Activated naive CD8-positive, alpha-beta T cell treated with anti-CD3 and anti-CD28 coated beads, Interleukin-2, amount 50 U/mL, for 16 hours (primary cell): ENCODE measurements around the gene POT1.

Experiments used
- DNase-seq: peaks from one replicate; pipeline ENCODE4 v3.0.0-alpha.2; 2020; ENCODE audit warnings: low read depth, low spot score

Gene POT1

DNA sequence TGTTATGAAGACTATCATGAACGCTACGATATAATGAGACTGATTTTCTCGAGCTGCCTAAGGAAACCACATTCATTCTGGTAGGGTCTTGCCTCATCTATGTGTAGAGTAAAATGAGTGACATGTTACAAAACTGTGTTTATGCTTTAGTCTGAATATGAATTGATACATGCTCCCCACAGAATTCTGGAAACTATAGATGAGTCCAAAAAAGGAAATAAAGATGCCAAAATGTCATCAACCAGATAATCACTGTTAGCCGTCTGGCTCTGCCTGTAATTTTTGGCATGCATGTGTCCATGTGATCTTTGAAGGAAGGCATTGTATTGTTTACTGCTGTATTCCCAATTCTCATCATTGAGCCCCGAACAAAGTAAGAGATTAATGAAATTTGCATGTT, 121.4 kb downstream of the POT1 start:
- DNase-seq, result no peak

DNA sequence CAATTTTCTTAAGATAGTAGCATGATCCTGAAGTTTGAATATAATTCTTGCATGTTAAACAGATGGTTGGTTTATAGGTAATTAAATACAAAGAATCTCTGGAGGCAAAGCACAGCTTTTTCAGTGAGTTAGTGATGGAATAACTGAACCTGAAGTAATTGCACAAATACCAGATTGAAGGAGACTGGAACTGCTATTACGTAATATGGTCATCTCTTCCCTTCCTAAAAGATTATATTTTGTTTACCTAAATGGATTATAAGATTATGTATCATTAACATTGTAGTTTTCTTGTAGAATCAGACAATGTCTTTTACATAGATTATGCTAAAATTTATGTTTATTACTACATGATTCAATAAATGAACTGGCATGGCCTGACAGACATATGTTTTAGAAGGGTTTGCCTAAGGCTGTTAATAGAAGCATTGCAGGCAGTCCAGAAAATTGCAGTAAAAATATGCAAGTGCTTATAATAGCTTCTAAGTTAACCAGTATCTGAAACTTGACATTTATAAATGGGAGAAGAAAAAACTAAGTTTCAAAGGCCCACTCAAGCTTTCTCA, 128.2 kb downstream of the POT1 start:
- no peak for DNase-seq

DNA sequence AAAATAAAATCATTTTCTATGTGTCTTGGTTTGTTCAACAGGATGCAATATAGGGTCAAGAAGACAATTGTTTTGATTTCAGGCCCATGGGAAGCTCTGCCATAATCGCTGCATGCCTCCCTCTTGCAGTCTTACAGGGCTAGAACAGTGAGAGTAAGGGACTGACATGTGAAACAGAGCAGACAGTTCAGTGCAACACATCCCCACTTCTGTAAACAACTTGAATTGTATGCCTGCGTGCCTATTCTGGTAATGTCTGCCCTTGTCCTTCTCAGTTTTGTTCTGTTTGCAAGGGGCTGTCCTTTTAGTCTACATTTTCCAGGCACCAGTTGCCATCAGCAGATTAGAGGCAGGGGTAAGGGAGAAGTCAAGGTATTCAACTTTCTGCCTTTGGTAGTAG, 129.2 kb downstream of the POT1 start:
- DNase-seq, result no peak

DNA sequence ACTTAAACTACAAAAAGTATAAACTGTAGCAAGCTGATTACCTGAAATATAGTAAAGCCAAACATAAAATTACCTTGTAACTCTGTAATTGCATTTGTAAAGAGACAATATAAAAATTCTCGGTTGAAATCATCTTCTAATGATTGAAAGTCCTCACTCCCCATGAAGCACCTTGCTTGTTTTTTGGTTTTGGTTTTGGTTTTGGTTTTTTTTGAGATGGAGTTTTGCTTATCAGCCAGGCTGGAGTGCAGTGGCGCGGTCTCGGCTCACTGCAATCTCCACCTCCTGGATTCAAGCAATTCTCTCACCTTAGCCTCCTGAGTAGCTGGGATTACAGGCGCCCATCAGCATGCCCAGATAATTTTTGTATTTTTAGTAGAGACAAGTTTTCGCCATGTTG, 130.2 kb downstream of the POT1 start:
- DNase-seq, result no peak

DNA sequence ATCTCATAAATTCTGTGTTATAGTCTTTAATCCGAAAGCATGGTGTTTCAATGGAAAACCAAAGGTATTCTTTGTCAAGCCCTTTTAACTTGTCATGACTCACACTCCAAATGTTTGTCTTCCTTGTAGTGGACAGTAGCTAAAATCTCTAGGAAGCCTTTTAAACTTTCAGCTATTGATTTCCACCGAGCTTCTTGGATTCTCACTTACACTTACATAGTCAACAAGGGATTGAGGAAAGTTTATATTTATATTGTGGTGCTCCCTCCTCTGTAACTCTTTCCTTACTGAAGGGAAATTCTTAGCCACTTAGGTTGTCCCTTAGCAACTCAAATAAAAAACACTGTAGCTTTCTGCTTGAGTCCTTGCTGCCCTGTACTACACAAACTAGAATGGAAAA, 132.9 kb downstream of the POT1 start:
- DNase-seq, result no peak

DNA sequence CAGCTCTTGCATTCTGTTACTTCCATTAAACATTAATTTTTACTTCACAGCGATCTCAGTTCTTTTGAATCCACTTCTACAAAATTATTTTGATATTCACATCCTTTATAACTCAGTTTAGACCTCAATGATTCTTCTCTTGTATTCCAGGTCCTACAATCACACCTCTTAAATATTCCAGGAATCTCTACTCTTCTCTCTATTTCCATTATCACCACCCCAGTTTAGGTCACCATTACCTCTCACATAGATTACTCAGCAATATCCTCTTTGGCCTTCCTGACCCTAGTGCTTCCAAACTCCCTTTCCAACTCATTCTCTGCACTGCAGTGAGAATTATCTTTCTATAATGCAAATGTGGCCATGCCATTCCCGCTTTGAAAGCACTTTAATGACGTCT, 136.9 kb downstream of the POT1 start:
- DNase-seq, result no peak

DNA sequence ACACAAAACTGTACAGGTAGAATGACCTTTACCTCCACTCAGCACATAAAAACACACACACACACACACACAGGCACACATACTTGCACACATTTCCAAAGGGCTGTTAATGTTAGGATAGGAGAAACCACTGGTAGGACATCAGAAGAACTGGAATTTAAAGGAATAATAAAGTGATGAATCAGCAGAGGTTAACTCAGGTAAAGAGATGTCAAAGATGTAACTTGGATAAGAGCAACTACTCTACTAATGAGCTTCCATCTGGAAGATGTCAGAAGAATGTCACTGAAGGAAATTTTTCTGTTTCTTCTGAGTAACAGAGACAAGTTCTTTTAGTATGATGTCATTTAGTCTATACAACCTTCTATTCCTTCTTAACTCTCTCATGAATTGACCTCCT, 137.6 kb downstream of the POT1 start:
- DNase-seq, result no peak

DNA sequence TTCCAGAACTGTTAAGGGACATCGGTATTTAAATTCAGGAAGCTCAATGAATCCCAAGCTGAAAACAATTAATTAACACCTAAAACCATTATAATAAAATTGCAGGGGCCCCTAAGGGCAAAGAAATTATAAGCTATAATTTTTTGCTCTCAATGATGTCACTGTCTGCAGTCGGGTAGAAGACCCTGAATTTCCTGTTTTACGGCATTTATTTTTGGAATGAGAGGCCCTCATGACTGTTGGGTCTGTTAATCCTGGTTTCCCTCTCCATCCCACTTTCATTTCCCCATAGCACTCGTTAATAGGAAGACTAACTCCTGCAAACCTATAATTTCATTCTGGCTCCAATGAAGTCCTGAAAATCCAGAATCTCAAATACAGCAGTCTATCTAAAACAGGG, 138.2 kb downstream of the POT1 start:
- no peak for DNase-seq

DNA sequence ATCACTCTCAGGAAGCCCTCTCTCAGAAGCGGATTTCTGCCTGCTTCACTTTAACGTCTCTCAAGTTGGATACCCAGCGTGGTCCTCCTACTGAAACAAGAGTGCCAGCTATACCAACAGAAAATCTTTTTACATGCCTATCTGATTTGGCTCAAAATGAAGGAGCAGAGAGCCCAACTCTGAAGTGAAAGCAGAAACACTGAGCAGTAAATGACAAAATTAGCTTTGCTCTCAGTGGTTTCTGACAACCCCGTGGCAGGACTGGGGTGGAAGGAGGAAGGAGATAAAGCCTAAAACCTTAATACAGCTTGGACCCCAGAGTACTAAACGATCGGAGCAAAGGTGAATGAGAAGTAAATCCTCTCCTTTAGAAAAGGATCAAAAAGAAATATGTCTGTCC, 139.0 kb downstream of the POT1 start:
- DNase-seq, result no peak

DNA sequence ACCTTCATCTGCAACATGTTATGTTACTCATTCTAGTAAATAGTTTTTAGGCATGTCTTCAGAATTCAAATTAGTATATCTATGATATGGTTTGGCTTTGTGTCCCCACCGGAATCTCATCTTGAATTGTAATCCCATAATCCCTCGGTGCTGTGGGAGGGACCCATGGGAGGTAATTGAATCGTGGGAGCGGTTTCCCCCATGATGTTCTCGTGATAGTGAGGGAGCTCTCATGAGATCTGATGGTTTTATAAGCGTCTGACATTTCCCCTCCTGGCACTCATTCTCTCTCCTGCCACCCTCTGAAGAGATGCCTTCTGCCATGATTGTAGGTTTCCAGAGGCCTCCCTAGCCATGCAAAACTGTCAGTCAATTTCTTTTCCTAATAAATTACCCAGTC, 143.6 kb downstream of the POT1 start:
- DNase-seq, result no peak

DNA sequence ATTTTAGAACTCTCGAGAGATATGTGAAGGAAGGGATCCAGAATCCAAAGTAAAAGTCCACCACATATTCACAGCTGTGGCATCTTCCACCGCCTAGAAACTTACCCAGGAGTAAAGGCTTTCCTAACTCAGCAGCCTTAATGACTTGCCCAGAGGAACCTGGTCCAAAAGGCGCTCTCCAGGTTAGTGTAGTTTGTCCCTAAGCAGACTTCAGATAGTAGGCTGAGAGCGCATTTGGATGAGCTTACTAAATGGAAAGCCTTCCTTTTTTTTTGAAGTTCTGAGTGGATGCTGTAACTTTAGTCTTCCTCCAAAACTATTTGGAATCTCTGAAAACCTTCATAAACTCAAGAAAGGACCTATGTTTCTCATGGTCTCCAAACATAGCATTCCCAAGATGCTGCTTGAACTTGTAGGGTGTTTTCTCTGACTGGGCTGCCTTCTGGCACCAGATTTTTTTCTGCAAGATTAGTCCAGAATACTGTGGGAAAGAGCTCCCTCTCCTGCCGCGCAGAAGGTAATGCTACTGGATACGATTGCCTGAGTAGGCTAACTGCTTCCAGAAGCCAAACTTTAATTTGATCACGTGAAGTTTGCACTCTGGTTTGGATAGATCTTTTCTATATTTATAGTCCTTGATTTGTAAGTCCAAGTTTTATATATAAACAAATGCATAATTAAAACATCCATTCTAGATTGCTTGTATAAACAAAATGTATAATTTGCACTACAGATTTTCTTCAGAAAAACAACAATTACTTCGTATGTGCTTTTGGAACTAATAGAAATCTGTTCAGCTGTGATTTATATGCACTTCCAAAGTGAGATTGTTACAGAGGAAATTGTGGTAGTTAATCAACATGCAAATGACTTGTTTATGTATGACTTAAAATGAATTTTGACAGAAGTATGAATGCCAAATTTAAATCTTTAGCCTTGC, 144.5 kb downstream of the POT1 start:
- no peak for DNase-seq

DNA sequence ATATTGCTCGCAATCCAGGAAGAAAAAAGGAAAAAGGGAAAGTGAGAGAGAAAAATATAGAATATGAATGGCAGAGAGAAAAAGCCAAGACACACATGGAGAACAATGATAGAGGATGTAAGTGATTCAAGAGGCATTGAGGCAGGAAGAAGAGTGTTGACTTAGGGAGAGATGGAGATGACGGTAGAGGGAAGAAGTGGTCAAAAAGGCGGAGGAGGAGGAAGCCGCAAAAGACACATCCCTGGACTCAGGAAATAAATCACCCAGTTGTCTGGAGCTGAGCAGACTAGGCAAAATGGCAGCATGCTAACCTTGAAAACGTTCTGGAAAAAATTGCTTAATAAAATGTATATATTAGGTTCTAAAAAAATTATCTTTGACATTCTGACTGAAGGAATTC, 146.4 kb downstream of the POT1 start:
- no peak for DNase-seq

DNA sequence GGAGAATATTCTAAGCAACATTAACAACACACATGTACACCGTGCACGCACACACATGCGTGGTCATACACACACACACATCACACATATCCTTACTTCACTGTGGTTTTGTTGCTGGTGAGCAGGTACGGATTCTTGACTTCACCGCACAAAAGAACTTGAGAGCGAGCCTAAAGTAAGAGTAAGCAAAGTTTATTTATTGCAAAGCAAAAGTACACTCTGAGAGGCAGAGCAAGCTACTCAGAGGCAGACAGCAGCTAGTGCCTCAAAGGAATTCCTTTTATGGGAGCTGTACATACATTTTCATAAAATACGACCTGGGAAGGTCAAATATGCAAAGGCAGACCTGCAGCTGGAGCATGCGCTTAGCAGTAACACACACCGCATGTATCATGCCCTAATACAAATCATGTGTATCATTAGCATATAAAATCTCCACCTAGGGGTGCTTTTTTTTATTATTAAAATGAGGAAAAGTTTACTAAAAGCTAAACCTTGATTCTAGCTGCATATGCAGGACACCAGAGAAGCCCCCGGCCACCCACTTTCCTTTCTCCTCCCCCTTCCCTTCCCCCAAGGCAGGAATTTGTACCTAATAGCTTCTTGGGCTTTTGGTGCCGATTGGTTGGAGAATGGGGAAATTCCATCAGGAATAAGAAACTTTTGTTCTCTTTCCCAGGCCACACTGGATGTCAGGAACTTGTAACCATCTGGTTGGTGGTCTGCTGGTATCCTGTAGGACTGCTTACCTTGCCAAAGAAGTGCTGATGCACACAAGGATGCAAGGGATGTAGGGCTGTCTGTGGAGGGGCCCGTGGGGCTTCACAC, 147.5 kb downstream of the POT1 start:
- DNase-seq, result no peak

DNA sequence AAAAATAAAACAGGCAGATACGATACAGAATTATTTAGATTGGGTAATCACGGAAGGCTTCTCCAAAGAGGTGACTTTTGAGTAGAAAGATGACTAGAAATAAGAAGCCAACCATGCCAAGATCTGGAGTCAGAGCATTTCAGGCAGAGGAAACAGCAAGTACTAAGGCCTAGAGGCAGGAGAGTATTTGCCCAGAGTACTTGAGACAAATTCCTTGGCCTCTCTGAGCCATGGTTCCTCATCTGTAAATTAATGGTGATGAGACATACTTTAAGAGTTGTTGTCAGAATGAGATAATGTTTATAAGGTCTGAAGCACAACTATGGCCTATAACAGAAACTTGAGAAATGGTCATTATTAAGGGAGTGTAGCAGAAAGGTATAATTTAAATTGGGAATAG, 148.2 kb downstream of the POT1 start:
- DNase-seq, result no peak

DNA sequence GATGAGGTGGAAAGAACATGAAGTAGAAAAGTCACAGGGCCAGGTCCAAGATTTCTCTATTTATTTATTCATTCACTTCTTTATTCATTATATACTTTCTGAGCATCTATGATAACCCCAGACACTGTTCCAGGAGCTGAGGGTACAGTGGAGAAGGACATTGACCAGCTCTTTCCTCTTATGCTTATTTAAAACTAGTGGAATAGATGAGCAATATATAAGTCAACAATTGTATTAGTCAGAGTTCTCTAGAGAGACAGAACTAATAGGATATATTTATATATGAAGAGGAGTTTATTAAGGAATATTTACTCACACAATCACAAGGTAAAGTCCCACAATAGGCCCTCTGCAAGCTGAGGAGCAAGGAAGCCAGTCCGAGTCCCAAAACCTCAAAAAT, 149.0 kb downstream of the POT1 start:
- no peak for DNase-seq

DNA sequence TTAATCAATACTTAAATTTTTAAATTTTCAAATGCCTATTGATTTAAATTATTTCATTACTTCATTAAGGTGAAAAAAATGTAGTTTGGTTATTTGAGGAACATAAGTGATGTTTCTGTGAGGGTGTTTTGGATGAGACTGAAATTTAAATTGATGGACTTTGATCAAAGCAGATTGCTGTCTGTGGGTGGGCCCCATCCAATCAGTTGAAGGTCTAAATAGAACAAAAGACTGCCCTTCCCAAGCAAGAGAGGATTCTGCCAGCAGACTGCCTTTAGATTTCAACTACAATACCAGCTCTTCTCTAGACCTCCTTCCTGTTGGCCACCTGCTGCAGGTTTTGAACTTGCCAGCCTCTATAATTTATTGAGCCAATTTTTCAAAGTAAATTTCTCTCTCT, 149.6 kb downstream of the POT1 start:
- no peak for DNase-seq

DNA sequence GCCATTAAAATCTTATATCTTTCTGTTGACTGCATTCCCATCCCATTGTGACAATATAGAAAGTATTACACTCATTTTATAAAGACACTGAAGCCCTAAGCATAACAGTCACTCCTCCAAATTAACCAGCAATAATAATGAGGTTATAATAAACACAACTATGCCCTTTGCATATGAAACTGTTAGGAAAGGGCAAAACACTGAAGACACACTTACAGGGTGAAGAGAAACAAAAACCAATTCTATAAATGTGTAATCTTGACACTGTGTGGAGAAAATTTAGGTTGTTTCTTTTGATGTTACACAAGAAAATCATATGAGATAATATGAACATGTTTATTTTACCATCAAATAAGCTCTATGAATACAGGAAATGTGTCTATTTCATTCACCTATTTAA, 150.0 kb downstream of the POT1 start:
- DNase-seq, result no peak

DNA sequence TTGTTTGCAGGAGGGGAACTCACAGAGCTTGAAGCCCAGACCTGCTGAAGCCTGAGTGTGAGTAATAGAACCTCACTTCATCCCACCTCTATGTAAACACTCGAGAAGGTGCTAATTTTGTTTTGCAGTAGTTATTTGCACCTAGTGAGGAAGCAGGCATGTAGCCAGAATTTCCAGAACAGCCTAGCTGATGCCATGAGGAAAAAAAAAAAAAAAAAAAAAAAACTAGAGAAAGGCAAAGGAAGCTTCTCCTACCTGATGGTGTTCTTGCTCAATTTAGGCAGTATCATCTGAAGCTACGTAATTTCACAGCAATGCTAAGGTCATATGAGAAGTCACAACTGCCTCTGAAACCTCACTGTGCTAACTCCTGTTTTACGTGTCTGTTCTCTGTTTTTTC, 150.4 kb downstream of the POT1 start:
- DNase-seq, result no peak

DNA sequence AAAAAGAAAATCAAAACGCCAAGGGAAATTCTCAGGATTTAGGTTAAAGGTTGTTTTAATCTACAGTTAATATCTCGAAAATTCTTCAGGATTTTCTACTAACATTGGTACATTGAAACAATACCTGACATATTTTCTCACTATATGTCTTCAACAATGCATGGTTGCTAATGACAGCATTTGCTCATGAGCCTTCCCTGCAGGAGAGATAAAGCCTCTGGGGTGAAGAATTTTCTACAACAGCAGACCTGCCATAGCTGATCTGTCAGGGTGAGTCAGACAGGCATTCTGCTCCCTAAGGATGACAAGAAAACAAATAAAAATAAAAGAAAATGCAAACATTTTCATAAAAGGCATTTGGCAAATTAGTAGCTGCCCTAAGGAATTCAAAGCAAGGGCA, 152.4 kb downstream of the POT1 start:
- DNase-seq, result no peak

DNA sequence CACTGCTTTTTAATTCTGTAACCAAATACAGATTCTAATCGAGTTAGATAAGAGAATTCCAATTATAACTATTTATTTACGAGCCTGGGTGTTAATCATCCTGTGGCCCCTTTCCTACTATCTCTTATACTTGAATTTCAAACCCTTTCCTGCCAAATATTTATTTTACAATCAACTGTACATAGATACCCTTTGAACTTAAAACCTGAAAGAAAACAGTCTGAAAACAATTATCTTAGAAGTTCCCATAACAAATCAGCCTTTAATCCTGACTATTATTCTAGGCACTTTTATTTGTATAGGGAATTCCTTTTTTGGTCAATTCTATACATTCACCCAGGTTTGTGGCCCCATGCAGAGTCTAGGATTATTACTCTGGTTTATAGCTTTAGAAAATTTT, 153.5 kb downstream of the POT1 start:
- DNase-seq, result no peak

DNA sequence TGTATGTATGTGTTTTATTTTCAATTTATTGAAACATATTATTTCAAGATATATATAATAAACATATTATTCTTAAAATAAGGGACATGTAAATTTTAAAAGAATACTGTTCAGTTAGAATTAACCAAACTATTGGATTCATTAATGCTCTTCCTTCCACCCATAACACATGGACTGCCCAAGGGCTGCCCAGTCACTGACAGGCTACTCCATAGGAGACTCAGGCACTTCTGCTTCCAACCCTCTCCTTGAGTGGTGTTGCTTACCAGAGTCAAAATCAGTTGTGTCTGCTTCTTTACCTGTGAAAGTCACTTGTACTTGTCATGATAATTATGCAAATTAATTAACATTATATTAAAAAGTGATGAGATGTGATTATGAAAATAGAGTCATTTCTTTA, 154.2 kb downstream of the POT1 start:
- no peak for DNase-seq

DNA sequence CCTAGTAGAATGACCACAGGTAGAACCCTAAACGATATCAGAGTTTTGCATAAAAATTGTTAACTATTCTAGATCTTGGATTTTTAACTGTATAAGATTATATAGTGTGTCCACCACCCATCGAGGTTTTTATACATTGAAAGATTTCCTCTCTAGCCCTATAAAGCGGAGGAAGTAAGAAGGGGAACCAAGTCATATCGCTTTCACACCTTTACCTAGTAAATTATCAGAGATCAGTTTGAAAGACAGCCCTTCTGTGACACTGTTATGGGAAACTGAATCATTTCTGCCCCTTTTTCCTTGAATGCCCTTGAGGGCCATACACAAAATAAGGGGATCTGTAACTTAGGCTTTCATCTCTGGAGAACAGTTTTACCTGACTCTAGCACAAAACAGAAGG, 155.7 kb downstream of the POT1 start:
- DNase-seq, result no peak

DNA sequence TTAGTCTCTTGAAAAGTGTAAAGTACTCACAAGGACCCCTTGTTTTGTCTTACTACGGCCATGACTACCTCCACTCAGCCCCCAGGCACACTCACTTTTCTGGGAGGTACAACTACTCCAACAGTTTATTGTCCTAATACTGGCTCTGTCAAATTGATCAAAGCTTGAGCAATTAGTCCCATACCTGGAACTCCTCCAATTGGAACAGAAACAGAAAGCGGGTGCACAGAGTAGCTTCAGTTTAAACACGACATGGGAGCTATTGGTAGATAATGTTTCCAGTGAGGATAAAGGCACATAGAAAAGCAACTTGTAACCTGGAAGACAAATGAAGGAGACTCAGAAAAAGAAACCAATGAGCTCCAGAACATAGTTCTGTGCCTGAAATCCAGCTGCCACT, 156.3 kb downstream of the POT1 start:
- DNase-seq, result no peak
